DOHH2 (cell line): ENCODE measurements around the gene PRKN.

Experiments
- H3F3A ChIP-seq: fragments of 200-600 bp; sonication (generic), shearing (Covaris generic); 2 replicates; pipeline ENCODE4 v1.6.0; 2016; ENCODE audit warnings: antibody characterized with exemption, mild to moderate bottlenecking; ENCODE audit not compliant: control insufficient read depth, insufficient read depth
- H3K27ac ChIP-seq: fragments of 200-600 bp; sonication (generic); 2 replicates; pipeline ENCODE4 v1.5.1; 2014; ENCODE audit warnings: low read depth, mild to moderate bottlenecking, low read length, moderate library complexity
- H3K27me3 ChIP-seq: fragments of 200-600 bp; sonication (generic); 2 replicates; pipeline ENCODE4 v1.6.1; 2014; ENCODE audit warnings: mild to moderate bottlenecking, low read length, mixed read lengths; ENCODE audit not compliant: control insufficient read depth
- H3K36me3 ChIP-seq: fragments of 200-600 bp; sonication (generic); 2 replicates; pipeline ENCODE4 v1.6.1; 2014; ENCODE audit warnings: mild to moderate bottlenecking, low read length, moderate library complexity, mixed read lengths; ENCODE audit not compliant: control insufficient read depth
- H3K4me1 ChIP-seq: fragments of 200-600 bp; sonication (generic); 2 replicates; pipeline ENCODE4 v1.6.1; 2014; ENCODE audit warnings: mild to moderate bottlenecking, low read length, mixed read lengths; ENCODE audit not compliant: control insufficient read depth
- H3K4me2 ChIP-seq: fragments of 200-600 bp; sonication (generic); 2 replicates; pipeline ENCODE4 v1.6.0; 2014; ENCODE audit warnings: mild to moderate bottlenecking, low read length, moderate library complexity
- H3K4me3 ChIP-seq: fragments of 200-600 bp; sonication (generic); 2 replicates; pipeline ENCODE4 v1.5.1; 2014; ENCODE audit warnings: mild to moderate bottlenecking, low read length, mixed read lengths
- H3K79me2 ChIP-seq: fragments of 200-600 bp; sonication (generic); 2 replicates; pipeline ENCODE4 v1.6.1; 2014; ENCODE audit warnings: mild to moderate bottlenecking, low read length, mixed read lengths; ENCODE audit not compliant: control insufficient read depth
- H3K9me2 ChIP-seq: fragments of 200-600 bp; sonication (generic); replicated peaks from 2 replicates; pipeline ENCODE4 v1.6.1; 2014; ENCODE audit warnings: mild to moderate bottlenecking, low read length, mixed read lengths; ENCODE audit not compliant: control insufficient read depth
- H3K9me3 ChIP-seq: fragments of 200-600 bp; sonication (generic); 2 replicates; pipeline ENCODE4 v1.6.1; 2014; ENCODE audit warnings: antibody characterized with exemption, low read length, mixed read lengths; ENCODE audit not compliant: control insufficient read depth, insufficient read depth
- H4K20me1 ChIP-seq: fragments of 200-600 bp; sonication (generic); 2 replicates; pipeline ENCODE4 v1.6.0; 2014; ENCODE audit warnings: low read depth, mild to moderate bottlenecking, antibody characterized with exemption, low read length, moderate library complexity; ENCODE audit not compliant: control insufficient read depth, insufficient read depth
- CTCF ChIP-seq: fragments of 200-600 bp; sonication (generic); IDR thresholded peaks from one replicate; pipeline ENCODE4 v1.5.1; 2014; ENCODE audit warnings: antibody characterized with exemption, mild to moderate bottlenecking, low read depth, low read length; ENCODE audit not compliant: poor library complexity, severe bottlenecking
- EZH2phosphoT487 ChIP-seq: fragments of 200-600 bp; sonication (generic); IDR thresholded peaks from 2 replicates; pipeline ENCODE4 v1.6.1; 2017; ENCODE audit warnings: borderline replicate concordance, mild to moderate bottlenecking, antibody characterized with exemption, low read length, moderate library complexity, mixed read lengths

The PRKN gene

DNA sequence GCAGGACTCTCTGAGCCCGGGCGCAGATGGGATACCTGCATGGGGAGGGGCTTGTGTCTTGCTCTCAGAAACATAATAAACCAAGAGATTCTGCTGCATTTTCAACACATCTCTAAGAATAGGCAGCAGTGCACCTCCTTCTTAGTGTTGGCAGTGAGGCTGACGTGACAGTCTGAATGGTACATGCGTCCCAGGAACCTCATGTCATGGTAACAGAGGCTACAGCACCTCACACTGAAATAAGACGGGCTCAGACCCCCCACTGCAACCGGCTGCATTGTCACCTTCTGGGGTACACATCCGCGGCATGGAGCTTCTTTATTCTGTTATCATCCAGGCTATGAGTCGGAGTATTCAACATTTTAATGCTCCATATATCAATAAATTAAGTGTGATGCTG, 1056.4 kb downstream of the PRKN start:
- Histone ChIP-seq H3K4me3 (no peak overlapping the region), H3F3A (no peaks in the 10 kb centered on the region), H3K36me3 (no peaks in the 10 kb centered on the region), H3K9me3 (no peaks in the 10 kb centered on the region), H3K4me1 (no peaks in the 10 kb centered on the region), H3K9me2 (no peaks in the 10 kb centered on the region), H3K27ac (no peak overlapping the region), H4K20me1 (no peaks in the 10 kb centered on the region), H3K27me3 (no peaks in the 10 kb centered on the region), H3K79me2 (no peaks in the 10 kb centered on the region), H3K4me2 (no peak overlapping the region)
- TF ChIP-seq EZH2phosphoT487 (no peak), CTCF (no peak)

DNA sequence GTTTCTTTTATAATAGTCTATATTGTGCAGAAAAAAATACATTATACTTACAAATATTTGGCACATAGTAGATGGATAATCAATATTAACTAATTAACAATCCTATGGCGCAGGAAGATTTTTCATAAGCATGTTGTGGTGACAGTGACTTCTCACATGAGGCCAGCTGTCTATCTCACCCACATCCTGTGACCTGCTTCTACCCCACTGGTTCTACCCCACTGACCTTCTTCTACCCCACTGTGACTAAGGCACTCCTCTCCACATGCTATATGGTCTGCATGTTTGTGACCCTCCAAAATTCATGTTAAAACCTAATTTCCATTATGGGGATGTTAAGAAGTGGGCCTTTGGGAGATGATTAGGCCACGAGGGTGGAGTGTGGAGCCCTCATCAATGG, 1058.9 kb downstream of the PRKN start:
- no peak for TF ChIP-seq CTCF
- no peak for TF ChIP-seq EZH2phosphoT487
- Histone ChIP-seq H4K20me1 (no peaks in the 10 kb centered on the region), H3K27ac (no peak overlapping the region), H3K36me3 (no peaks in the 10 kb centered on the region), H3K9me3 (no peaks in the 10 kb centered on the region), H3K27me3 (no peaks in the 10 kb centered on the region), H3F3A (no peaks in the 10 kb centered on the region), H3K4me2 (no peak overlapping the region), H3K4me1 (no peaks in the 10 kb centered on the region), H3K4me3 (no peak overlapping the region), H3K9me2 (no peaks in the 10 kb centered on the region), H3K79me2 (no peaks in the 10 kb centered on the region)

- Histone ChIP-seq H3K9me2 (no peaks in the 10 kb centered on the region), H3K27me3 (no peaks in the 10 kb centered on the region), H3K79me2 (no peaks in the 10 kb centered on the region), H3K4me3 (no peak overlapping the region), H3K27ac (no peak overlapping the region), H3F3A (no peaks in the 10 kb centered on the region), H3K36me3 (no peaks in the 10 kb centered on the region), H3K9me3 (no peaks in the 10 kb centered on the region), H4K20me1 (no peaks in the 10 kb centered on the region), H3K4me1 (no peaks in the 10 kb centered on the region), H3K4me2 (no peak overlapping the region)
- TF ChIP-seq EZH2phosphoT487 (no peak), CTCF (no peak)
Measured at GRCh38 chr6:161667957-161668356, 1059.6 kb downstream of the PRKN start.

DNA sequence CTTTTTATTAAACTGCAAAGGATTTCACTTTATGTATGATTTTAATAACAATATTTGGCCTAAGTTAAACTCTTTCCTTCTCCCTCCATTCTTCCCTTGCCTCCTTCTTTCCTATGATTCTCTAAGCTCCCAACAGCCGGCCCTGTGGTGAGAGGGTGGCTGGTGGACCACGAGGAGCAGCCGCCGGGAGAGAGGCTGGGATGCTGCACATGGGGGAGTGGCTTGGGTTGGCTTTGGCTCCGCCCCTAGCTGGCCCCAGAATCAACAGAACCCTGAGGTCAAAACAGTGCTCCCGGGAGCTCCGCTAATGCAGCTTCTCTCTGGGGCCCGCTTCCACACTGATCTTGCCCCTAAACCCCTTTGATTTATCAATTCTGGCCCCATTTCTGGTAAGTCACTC, 1063.9 kb downstream of the PRKN start:
- Histone ChIP-seq H4K20me1 (no peaks in the 10 kb centered on the region), H3K4me3 (no peak overlapping the region), H3F3A (no peaks in the 10 kb centered on the region), H3K36me3 (no peaks in the 10 kb centered on the region), H3K4me1 (no peaks in the 10 kb centered on the region), H3K4me2 (no peak overlapping the region), H3K79me2 (no peaks in the 10 kb centered on the region), H3K9me3 (no peaks in the 10 kb centered on the region), H3K9me2 (no peaks in the 10 kb centered on the region), H3K27ac (no peak overlapping the region), H3K27me3 (no peaks in the 10 kb centered on the region)
- no peak for TF ChIP-seq EZH2phosphoT487
- TF ChIP-seq CTCF: no peak
